HG02870 (cell line): ENCODE data around the gene CDH4.

Experiments used
- ATAC-seq: cut with Tn5 transposase; IDR thresholded peaks from one replicate; pipeline ENCODE4 v1.9.1; 2021; ENCODE audit warnings: mild to moderate bottlenecking, moderate library complexity; ENCODE audit not compliant: unreplicated experiment

The CDH4 gene

GRCh38 chr20:61803915-61804751 is 552.1 kb downstream of the CDH4 start:
- ATAC-seq, result no peak

- no peak for ATAC-seq
Measured at GRCh38 chr20:61804752-61805295, 552.8 kb downstream of the CDH4 start.

GRCh38 chr20:61805365-61805764 is 553.3 kb downstream of the CDH4 start:
- ATAC-seq, result no peak

- no peak for ATAC-seq
Measured at GRCh38 chr20:61805781-61806180, 553.7 kb downstream of the CDH4 start.

DNA sequence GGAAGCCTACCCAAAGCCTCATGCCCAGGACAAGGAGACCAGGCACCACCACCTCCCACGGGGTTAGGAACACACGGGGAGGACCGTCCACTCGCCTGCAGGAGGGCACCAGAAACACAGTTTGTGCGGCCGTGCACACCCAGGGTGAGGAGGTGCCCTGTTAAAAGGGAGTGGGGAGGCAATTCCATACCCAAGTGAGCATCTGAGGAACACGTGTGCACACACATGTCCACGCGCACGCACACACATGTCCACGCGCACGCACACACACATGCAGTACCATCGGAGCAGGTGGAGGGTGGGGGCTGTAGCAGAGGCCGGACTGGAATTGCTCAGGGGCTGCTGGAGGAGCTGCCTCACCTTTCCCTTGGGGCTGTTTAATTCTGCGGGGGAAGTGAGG is 554.3 kb downstream of the CDH4 start:
- no peak for ATAC-seq

GRCh38 chr20:61806995-61807394 is 554.9 kb downstream of the CDH4 start:
- no peak for ATAC-seq

GRCh38 chr20:61807471-61808160 is 555.6 kb downstream of the CDH4 start:
- no peak for ATAC-seq

GRCh38 chr20:61808447-61808846 is 556.4 kb downstream of the CDH4 start:
- ATAC-seq, result no peak

DNA sequence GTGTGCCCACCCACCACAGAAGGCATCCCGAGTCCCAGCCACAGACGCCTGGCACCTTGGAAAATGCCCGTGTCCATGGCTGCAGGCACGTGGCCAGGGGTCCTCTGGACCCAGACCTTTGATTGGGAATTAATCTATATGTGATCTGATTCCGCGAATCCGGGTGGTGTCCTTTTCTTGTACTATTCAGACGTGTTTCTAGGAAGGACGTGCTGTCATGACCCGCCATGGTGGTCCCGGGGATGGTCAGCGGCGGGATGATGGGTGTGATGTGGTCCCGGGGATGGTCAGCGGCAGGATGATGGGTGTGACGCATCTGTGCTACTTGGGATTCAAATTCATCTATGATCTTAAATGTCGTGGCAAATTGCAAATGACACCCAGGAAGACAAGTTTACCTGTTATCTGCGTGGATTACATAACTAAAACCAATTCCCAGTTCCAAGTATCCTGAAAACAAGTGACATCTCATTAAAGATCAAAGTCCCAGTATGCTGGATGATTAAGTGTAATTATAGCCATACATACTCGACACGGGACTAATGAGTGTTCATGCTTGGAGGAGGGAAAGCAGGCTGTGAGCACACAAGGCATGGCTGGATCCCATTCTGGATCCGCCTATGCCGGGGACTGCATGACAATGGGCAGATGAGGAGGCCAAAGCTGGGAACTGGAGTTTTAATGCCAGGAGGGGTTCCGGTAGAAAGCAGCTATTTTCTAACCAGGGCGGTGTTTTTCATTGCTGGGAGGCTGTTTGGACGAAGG is 557.1 kb downstream of the CDH4 start:
- no peak for ATAC-seq

DNA sequence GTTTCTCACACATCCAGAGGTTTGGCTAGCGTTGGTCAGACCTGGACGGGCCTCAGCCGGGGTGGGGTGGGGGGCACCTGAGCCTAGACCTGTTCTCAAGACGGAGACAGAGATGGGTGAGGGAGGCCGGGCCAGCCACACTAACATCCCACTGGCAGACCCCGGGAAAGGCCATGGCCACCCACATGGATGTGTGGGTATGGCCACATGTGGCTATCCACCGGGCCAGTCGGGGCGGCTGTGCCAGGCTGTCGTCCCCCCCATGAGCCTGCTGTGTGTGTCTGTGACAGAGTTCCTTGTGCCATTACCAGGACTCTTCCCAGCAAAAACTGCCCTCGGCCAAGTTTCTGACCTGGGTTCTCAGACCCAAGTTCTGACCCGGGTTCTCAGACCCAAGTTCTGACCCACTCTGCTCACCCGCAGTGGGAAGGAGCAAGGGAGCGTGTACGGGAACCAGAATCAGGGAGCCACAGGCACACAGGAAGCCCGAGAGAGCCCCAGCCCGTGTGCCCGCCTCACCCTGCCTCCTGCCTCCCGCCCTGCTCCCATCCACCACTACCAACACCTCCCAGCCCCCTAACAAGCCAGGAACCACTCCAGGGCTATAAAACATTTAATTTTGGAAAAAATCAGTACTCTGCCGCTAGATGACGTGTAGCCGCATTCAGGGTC is 558.1 kb downstream of the CDH4 start:
- no peak for ATAC-seq

GRCh38 chr20:61810738-61811135 is 558.7 kb downstream of the CDH4 start:
- no peak for ATAC-seq

- no peak for ATAC-seq
Measured at GRCh38 chr20:61811166-61811565, 559.1 kb downstream of the CDH4 start.

- ATAC-seq, result no peak
Measured at GRCh38 chr20:61812121-61812844, 560.2 kb downstream of the CDH4 start.

- no peak for ATAC-seq
Measured at GRCh38 chr20:61812845-61813485, 560.9 kb downstream of the CDH4 start.

- ATAC-seq, result no peak
Measured at GRCh38 chr20:61813791-61814190, 561.7 kb downstream of the CDH4 start.

DNA sequence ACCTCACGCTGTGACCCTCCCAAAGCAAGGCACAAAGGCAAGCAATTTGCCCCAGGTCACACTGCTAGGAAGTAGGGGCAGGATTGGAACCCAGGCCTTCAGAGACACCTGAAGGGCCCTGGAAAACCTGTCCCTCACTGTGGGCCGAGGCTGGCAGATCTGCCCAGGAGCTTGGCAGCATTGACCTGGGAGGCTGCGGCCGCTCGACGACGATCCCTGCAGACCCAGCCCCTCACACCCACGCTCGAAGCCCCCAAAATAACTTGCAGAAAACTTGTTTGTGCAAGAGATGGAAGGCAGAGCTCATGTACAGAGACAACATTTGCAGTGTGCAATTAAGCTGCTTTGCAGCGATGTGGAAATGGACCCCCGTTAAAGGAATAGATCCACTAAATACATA is 562.2 kb downstream of the CDH4 start:
- no peak for ATAC-seq

DNA sequence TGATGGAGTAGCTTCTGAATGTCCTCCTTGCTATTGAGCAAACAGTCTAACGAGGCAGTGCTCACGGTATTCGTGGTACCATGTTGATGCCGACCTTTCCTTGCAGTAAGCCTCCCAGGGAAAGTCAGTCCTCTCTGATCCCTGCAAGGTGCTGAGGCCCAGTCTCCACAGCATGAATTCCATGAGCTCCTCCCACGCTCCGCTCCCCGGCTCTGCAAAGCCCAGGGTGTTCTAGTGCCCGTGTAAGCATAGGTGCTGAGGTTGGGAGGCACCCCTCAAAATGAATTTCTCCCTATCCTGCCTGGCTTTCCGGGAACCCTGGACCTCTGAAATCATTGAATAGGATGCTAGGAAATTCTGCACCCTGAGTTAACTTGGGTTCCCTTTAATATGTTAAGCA is 562.7 kb downstream of the CDH4 start:
- no peak for ATAC-seq

DNA sequence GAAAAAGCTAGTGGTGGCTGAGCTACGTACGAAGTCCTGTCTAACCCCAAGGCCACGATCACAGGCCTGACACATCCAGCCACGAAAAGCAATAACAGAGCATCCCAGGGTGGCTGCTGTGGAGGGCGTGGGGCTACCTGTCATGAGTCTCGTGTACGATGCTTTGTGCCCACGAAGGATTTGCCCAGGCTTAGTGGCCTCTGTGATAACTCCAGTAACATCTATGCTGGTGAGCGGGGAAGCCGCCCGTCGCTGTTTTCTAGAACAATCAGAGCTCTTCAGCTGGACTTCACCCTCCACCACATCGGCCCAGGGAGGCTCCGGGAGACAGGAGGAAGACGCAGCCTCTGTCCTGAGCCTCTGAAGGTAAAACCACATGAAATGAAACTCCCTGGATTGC is 563.1 kb downstream of the CDH4 start:
- ATAC-seq, result no peak

GRCh38 chr20:61815678-61816077 is 563.6 kb downstream of the CDH4 start:
- no peak for ATAC-seq
